GM23248 (cell line): ENCODE measurements around the gene KIF26A. TPM values are rescaled to one million over a fixed set of nuclear protein-coding genes. Genes with fewer than 3 reads are reported as not detected.

ENCODE experiments used
- DNase-seq: peaks from one replicate; pipeline ENCODE4 v3.0.0-alpha.2; 2015
- H2AFZ ChIP-seq: fragments of 200-600 bp; sonication (generic); 2 replicates; pipeline ENCODE4 v1.6.1; 2016; ENCODE audit warnings: antibody characterized with exemption
- H3F3A ChIP-seq: fragments of 200-600 bp; sonication (generic); 2 replicates; pipeline ENCODE4 v1.6.1; 2016; ENCODE audit warnings: mild to moderate bottlenecking, antibody characterized with exemption, mixed run types; ENCODE audit not compliant: insufficient read depth
- H3K27ac ChIP-seq: fragments of 200-600 bp; sonication (generic); 2 replicates; pipeline ENCODE4 v1.5.1; 2016; ENCODE audit warnings: mild to moderate bottlenecking
- H3K27me3 ChIP-seq: fragments of 200-600 bp; sonication (generic); replicated peaks from 2 replicates; pipeline ENCODE4 v1.6.1; 2016; ENCODE audit warnings: mild to moderate bottlenecking; ENCODE audit not compliant: insufficient read depth
- H3K36me3 ChIP-seq: fragments of 200-600 bp; sonication (generic); 2 replicates; pipeline ENCODE4 v1.6.1; 2016; ENCODE audit warnings: low read depth, mild to moderate bottlenecking
- H3K4me1 ChIP-seq: fragments of 200-600 bp; sonication (generic); 2 replicates; pipeline ENCODE4 v1.6.1; 2016; ENCODE audit warnings: mild to moderate bottlenecking; ENCODE audit not compliant: insufficient read depth
- H3K4me2 ChIP-seq: fragments of 200-600 bp; sonication (generic); one replicate; pipeline ENCODE4 v1.6.1; 2016; ENCODE audit warnings: mild to moderate bottlenecking; ENCODE audit not compliant: unreplicated experiment
- H3K4me3 ChIP-seq: fragments of 200-600 bp; sonication (generic); 2 replicates; pipeline ENCODE4 v1.5.1; 2016; ENCODE audit warnings: mild to moderate bottlenecking
- H3K79me2 ChIP-seq: fragments of 200-600 bp; sonication (generic); 2 replicates; pipeline ENCODE4 v1.6.1; 2016; ENCODE audit warnings: mild to moderate bottlenecking; ENCODE audit not compliant: insufficient read depth
- H3K9ac ChIP-seq: fragments of 200-600 bp; sonication (generic); 2 replicates; pipeline ENCODE4 v1.6.1; 2016; ENCODE audit warnings: mild to moderate bottlenecking
- H3K9me2 ChIP-seq: fragments of 200-600 bp; sonication (generic); 2 replicates; pipeline ENCODE4 v1.6.1; 2016; ENCODE audit warnings: mixed run types, mild to moderate bottlenecking, moderate library complexity; ENCODE audit not compliant: insufficient read depth
- H3K9me3 ChIP-seq: fragments of 200-600 bp; sonication (generic); one replicate; pipeline ENCODE4 v1.6.1; 2017; ENCODE audit warnings: low read depth
- H4K20me1 ChIP-seq: fragments of 200-600 bp; sonication (generic); 2 replicates; pipeline ENCODE4 v1.6.0; 2016; ENCODE audit not compliant: insufficient read depth
- EZH2 ChIP-seq: fragments of 200-600 bp; sonication (generic); IDR thresholded peaks from 2 replicates; pipeline ENCODE4 v1.6.1; 2018; ENCODE audit warnings: antibody characterized with exemption, mild to moderate bottlenecking; ENCODE audit not compliant: insufficient read depth, poor library complexity, severe bottlenecking
- EZH2phosphoT487 ChIP-seq: fragments of 200-600 bp; sonication (generic); IDR thresholded peaks from 2 replicates; pipeline ENCODE4 v1.6.1; 2018; ENCODE audit warnings: antibody characterized with exemption, moderate library complexity, mild to moderate bottlenecking, low read depth; ENCODE audit not compliant: insufficient read depth
- WGBS, 2 experiments: methylation state at CpG; one replicate each; pipeline ENCODE4 v1.1.6; 2015 to 2017; ENCODE audit warnings: low lambda C conversion rate in 2 of 2, low coverage in 1 of 2; ENCODE audit errors: missing lambda C conversion rate in 2 of 2; 5-methylcytosine and 5-hydroxymethylcytosine counted together
- in situ Hi-C: fragments of 300-500 bp; cut with MboI; formaldehyde crosslinking; loops from 2 replicates; pipeline ENCODE4 v1.15.0; 2020
- polyA plus RNA-seq: library from polyadenylated mRNA; unstranded; fragments of >200 nt; fragmentation: Nextera tagmentation; extraction: Ambion mirVana; gene quantifications from 2 replicates; pipeline ENCODE4 v1.2.1, GENCODE V29; 2016
- total RNA-seq: library from RNA; depleted of rRNA; stranded (reverse); fragments of >200 nt; shearing (Covaris generic); gene quantifications from 2 replicates; pipeline ENCODE4 v1.2.3, GENCODE V29; 2014

Gene KIF26A
- total and polyA plus RNA-seq, 2 experiments from 2014 or later, result not detected

GRCh38 chr14:104115691-104116287, 22.6 kb upstream of the KIF26A start:
- Histone ChIP-seq H3K4me3 (no peak overlapping the region), H3K27ac (no peak overlapping the region), H3F3A (no peaks in the 10 kb centered on the region), H3K79me2 (no peaks in the 10 kb centered on the region), H3K9ac (no peak overlapping the region), H3K9me2 (no peaks in the 10 kb centered on the region), H3K27me3 (peaks cover 3% of the 10 kb centered on the region; the same call in 1 of the 2 replicates), H3K4me1 (no peaks in the 10 kb centered on the region), H3K4me2 (no peak overlapping the region), H3K9me3 (no peaks in the 10 kb centered on the region), H4K20me1 (no peaks in the 10 kb centered on the region), H2AFZ (no peak overlapping the region), H3K36me3 (no peaks in the 10 kb centered on the region)
- in situ Hi-C loops, result no loop called here
- no peak for DNase-seq
- TF ChIP-seq EZH2phosphoT487 (no peak), EZH2 (no peak)
- WGBS, 2 experiments, result 73 to 84% methylated on average over 9 of the region's 9 CpGs

- no peak overlapping the region for H2AFZ ChIP-seq
- TF ChIP-seq EZH2 (no peak), EZH2phosphoT487 (no peak)
- H3K9me3 ChIP-seq, result no peaks in the 10 kb centered on the region
- H3K27ac ChIP-seq, result no peak overlapping the region
- no peak overlapping the region for H3K4me2 ChIP-seq
- DNase-seq, result no peak
- no peaks in the 10 kb centered on the region for H3K79me2 ChIP-seq
- H3K4me3 ChIP-seq, result 0 out of 2 replicates have a peak overlapping the region, but pooled peaks have one; percentile 26
- H3K36me3 ChIP-seq, result no peaks in the 10 kb centered on the region
- no peaks in the 10 kb centered on the region for H3F3A ChIP-seq
- H4K20me1 ChIP-seq, result no peaks in the 10 kb centered on the region
- H3K9me2 ChIP-seq, result no peaks in the 10 kb centered on the region
- peaks cover 3% of the 10 kb centered on the region; the same call in 1 of the 2 replicates for H3K27me3 ChIP-seq
- in situ Hi-C loops, result no loop called here
- WGBS, 2 experiments, result 8% methylated on average over 14 to 19 of the region's 19 CpGs
- H3K9ac ChIP-seq, result no peak overlapping the region
- H3K4me1 ChIP-seq, result no peaks in the 10 kb centered on the region
These were observed 22.1 kb upstream of the KIF26A start for GRCh38 chr14:104116288-104116755.

GRCh38 chr14:104116756-104117340, 21.5 kb upstream of the KIF26A start:
- Histone ChIP-seq H3K9me3 (no peaks in the 10 kb centered on the region), H4K20me1 (no peaks in the 10 kb centered on the region), H3K27ac (no peak overlapping the region), H3K4me3 (0 out of 2 replicates have a peak overlapping the region, but pooled peaks have one; percentile 26), H3F3A (no peaks in the 10 kb centered on the region), H3K4me1 (no peaks in the 10 kb centered on the region), H3K27me3 (peaks cover 3% of the 10 kb centered on the region; the same call in 1 of the 2 replicates), H3K9me2 (no peaks in the 10 kb centered on the region), H3K79me2 (no peaks in the 10 kb centered on the region), H3K9ac (no peak overlapping the region), H2AFZ (no peak overlapping the region), H3K36me3 (no peaks in the 10 kb centered on the region), H3K4me2 (no peak overlapping the region)
- TF ChIP-seq EZH2phosphoT487, result no peak
- TF ChIP-seq EZH2, result no peak
- in situ Hi-C loops, result no loop called here
- DNase-seq, result no peak
- WGBS, 2 experiments, result 2 to 3% methylated on average over 59 to 66 of the region's 83 CpGs

- 3 to 5% methylated on average over 58 to 64 of the region's 71 CpGs for WGBS, 2 experiments
- no peaks in the 10 kb centered on the region for H3K9me2 ChIP-seq
- no peak overlapping the region for H3K27ac ChIP-seq
- no peaks in the 10 kb centered on the region for H3K4me1 ChIP-seq
- DNase-seq, result no peak
- H3K4me3 ChIP-seq, result no peak overlapping the region
- no peaks in the 10 kb centered on the region for H3F3A ChIP-seq
- H3K36me3 ChIP-seq, result no peaks in the 10 kb centered on the region
- H4K20me1 ChIP-seq, result no peaks in the 10 kb centered on the region
- no peaks in the 10 kb centered on the region for H3K79me2 ChIP-seq
- in situ Hi-C loops, result no loop called here
- H3K9me3 ChIP-seq, result no peaks in the 10 kb centered on the region
- no peak overlapping the region for H3K9ac ChIP-seq
- H2AFZ ChIP-seq, result no peak overlapping the region
- no peak for TF ChIP-seq EZH2
- TF ChIP-seq EZH2phosphoT487, result no peak
- no peak overlapping the region for H3K4me2 ChIP-seq
- H3K27me3 ChIP-seq, result peaks cover 3% of the 10 kb centered on the region; the same call in 1 of the 2 replicates
These were observed 20.9 kb upstream of the KIF26A start for GRCh38 chr14:104117341-104118005.
